H1 (cell line): ENCODE results near the gene TWIST1. TPM values are rescaled to one million over a fixed set of nuclear protein-coding genes. Genes with fewer than 3 reads are reported as not detected.

Experiments used
- BCL11A ChIP-seq, 2 experiments: IDR thresholded peaks; one replicate each; pipeline ENCODE4 v1.6.1; 2011; ENCODE audit warnings: low read depth in 2 of 2, low read length in 2 of 2, mild to moderate bottlenecking in 2 of 2
- CHD2 ChIP-seq: IDR thresholded peaks from 2 replicates; pipeline ENCODE4 v1.6.1; 2012; ENCODE audit warnings: low read length, improper control_type of control experiment
- EGR1 ChIP-seq: IDR thresholded peaks from 2 replicates; pipeline ENCODE4 v1.6.1; 2011; ENCODE audit warnings: low read depth, low read length, borderline replicate concordance
- EZH2 ChIP-seq: fragments of 200-600 bp; sonication (generic); IDR thresholded peaks from 2 replicates; pipeline ENCODE4 v1.7.1; 2012; ENCODE audit warnings: low read depth, mild to moderate bottlenecking, moderate library complexity, low read length, inconsistent platforms; ENCODE audit not compliant: severe bottlenecking
- HDAC6 ChIP-seq: IDR thresholded peaks from one replicate; pipeline ENCODE4 v1.7.1; 2012; ENCODE audit warnings: low read depth, mild to moderate bottlenecking, inconsistent platforms, low read length, moderate library complexity
- JUN ChIP-seq: IDR thresholded peaks from 2 replicates; pipeline ENCODE4 v1.6.1; 2011; ENCODE audit warnings: low read depth, mild to moderate bottlenecking, improper control_type of control experiment, low read length
- NRF1 ChIP-seq: IDR thresholded peaks from 2 replicates; pipeline ENCODE4 v1.6.1; 2011; ENCODE audit warnings: mild to moderate bottlenecking, low read depth, low read length, improper control_type of control experiment
- POLR2AphosphoS5 ChIP-seq: IDR thresholded peaks from 2 replicates; pipeline ENCODE4 v1.6.1; 2011; ENCODE audit warnings: low read depth, low read length
- RBBP5 ChIP-seq: IDR thresholded peaks from 2 replicates; pipeline ENCODE4 v1.7.1; 2012; ENCODE audit warnings: low read depth, mild to moderate bottlenecking, inconsistent platforms, low read length, moderate library complexity, borderline replicate concordance
- RFX5 ChIP-seq: IDR thresholded peaks from 2 replicates; pipeline ENCODE4 v1.6.1; 2011; ENCODE audit warnings: low read depth, low read length, improper control_type of control experiment, borderline replicate concordance
- SAP30 ChIP-seq: fragments of 300-600 bp; sonication (generic); IDR thresholded peaks from 2 replicates; pipeline ENCODE4 v1.7.1; 2012; ENCODE audit warnings: low read length, moderate library complexity, mild to moderate bottlenecking, inconsistent platforms; ENCODE audit not compliant: insufficient read depth, insufficient replicate concordance
- SIN3A ChIP-seq, 2 experiments: IDR thresholded peaks in 1 of 2; conservative IDR thresholded peaks in 1 of 2; 2 replicates each; pipeline ENCODE4 v1.6.1; 2011 to 2012; ENCODE audit warnings: low read length in 2 of 2, improper control_type of control experiment in 1 of 2, low read depth in 1 of 2, mild to moderate bottlenecking in 1 of 2
- SIRT6 ChIP-seq: IDR thresholded peaks from one replicate; pipeline ENCODE4 v1.7.1; 2012; ENCODE audit warnings: low read length, inconsistent platforms
- SP2 ChIP-seq: IDR thresholded peaks from 2 replicates; pipeline ENCODE4 v1.6.1; 2012; ENCODE audit warnings: mild to moderate bottlenecking, low read length, inconsistent platforms
- SP4 ChIP-seq: IDR thresholded peaks from 2 replicates; pipeline ENCODE4 v1.6.1; 2012; ENCODE audit warnings: low read length, inconsistent platforms
- SRF ChIP-seq: IDR thresholded peaks from 2 replicates; pipeline ENCODE4 v1.6.1; 2011; ENCODE audit warnings: mild to moderate bottlenecking, low read depth, low read length, moderate library complexity
- TAF7 ChIP-seq: optimal IDR thresholded peaks from 2 replicates; pipeline ENCODE3; 2011; ENCODE audit warnings: low read depth, mild to moderate bottlenecking, inconsistent platforms, low read length, moderate library complexity, borderline replicate concordance
- YY1 ChIP-seq: IDR thresholded peaks from 2 replicates; pipeline ENCODE4 v1.6.1; 2011; ENCODE audit warnings: low read depth, mild to moderate bottlenecking, low read length
- polyA plus RNA-seq, 7 experiments: library from polyadenylated mRNA; depleted of rRNA in 3 of 7; stranded (reverse) in 5 of 7; unstranded in 2 of 7; fragments of >200 nt in 5 of 7; fragments of 200-250 nt in 2 of 7; gene quantifications; 1 replicate in 5 of 7; 2 replicates in 1 of 7; 4 replicates in 1 of 7; pipeline versions ENCODE4 v1.2.1 to v1.2.3, GENCODE V29; 2011 to 2013; ENCODE audit warnings: missing spikeins in 2 of 7, mixed read lengths in 2 of 7
- total RNA-seq: library from RNA; stranded (reverse); fragmentation: NEBNext Ultra II Directional; extraction: Animal tissue kit (Norgen Biotek cat#: 25700); gene quantifications from 2 replicates; pipeline ENCODE4 v1.2.1, GENCODE V29; 2021
- TF ChIP-seq, protein P1 (sequence below): IDR thresholded peaks from 2 replicates; pipeline ENCODE4 v1.6.1; 2011; ENCODE audit warnings: low read depth, mild to moderate bottlenecking, low read length; ENCODE audit not compliant: insufficient read depth

Gene TWIST1
- total and polyA plus RNA-seq, 2 of the 8 experiments (the other 6 are each of a cell fraction or from before 2014, with no cell fraction given), result 0.29 to 0.52 TPM

DNA sequence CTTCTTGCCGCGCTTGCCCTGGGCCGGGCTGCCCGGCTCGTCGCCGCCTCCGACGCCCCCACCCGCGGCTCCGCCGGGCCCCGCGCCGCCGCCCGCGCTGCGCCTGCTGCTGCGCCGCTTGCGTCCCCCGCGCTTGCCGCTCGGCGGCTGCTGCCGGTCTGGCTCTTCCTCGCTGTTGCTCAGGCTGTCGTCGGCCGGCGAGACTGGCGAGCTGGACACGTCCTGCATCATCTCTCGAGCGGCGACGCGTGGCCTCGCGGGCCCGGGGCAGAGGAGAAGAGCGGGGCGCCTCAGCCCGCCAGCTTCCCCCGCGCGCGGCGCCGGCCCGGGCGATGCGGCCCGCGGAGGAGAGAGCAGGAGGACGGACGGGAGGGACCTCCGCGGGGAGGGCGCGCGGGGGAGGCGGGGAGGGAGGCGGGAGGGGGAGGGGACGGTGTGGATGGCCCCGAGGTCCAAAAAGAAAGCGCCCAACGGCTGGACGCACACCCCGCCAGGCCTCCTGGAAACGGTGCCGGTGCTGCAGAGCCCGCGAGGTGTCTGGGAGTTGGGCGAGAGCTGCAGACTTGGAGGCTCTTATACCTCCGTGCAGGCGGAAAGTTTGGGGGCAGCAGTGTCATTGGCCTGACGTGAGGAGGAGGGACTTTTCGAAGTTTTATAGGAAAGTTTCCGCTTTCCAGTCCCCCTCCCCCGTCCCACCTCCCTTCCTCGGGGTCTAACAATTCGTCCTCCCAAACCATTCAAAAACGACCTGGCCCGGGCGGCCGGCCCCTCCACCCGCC, at the start of gene TWIST1 (continued):
- 0 out of 4 replicates have a peak, but pooled peaks of 1 of the 2 experiments have one; percentile 52 for TF ChIP-seq SIN3A (conservative IDR thresholded peaks at IDR 0.05 in 1 of 2, IDR thresholded peaks at IDR 0.05 in 1 of 2; ENCODE audit: low read depth in 1 of 2, low read length in 2 of 2)
- TF ChIP-seq SIRT6, result no peak
- no peak for TF ChIP-seq SAP30
- TF ChIP-seq CHD2, result no peak
- peak; percentile 4; the same call in 1 of the 2 replicates for TF ChIP-seq EGR1
- peak; percentile 46; the same call in 1 of the 2 replicates for TF ChIP-seq RBBP5
- no peak for TF ChIP-seq BCL11A (IDR thresholded peaks at IDR 0.05; ENCODE audit: low read depth in 2 of 2, low read length in 2 of 2)
- no peak for TF ChIP-seq SP2
- TF ChIP-seq SRF, result no peak
- no peak for TF ChIP-seq SP4
- TF ChIP-seq POLR2AphosphoS5, result no peak
- TF ChIP-seq, protein P1, sequence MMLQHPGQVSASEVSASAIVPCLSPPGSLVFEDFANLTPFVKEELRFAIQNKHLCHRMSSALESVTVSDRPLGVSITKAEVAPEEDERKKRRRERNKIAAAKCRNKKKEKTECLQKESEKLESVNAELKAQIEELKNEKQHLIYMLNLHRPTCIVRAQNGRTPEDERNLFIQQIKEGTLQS, result no peak
- no peak for TF ChIP-seq RFX5
- no peak for TF ChIP-seq EZH2
- no peak for TF ChIP-seq TAF7
- no peak for TF ChIP-seq YY1
- no peak for TF ChIP-seq HDAC6
- TF ChIP-seq JUN, result no peak
- TF ChIP-seq NRF1, result no peak
